Measurements from ENCODE around the gene YAP1.

YAP1 gene

GRCh38 chr11:102186551-102187191, 76.4 kb downstream of the YAP1 start:
- FAIRE-seq (no peak), DNase-seq (ENCODE audit: insufficient read length, low spot score) (no peak)
- no peak for TF ChIP-seq CTCF (IDR thresholded peaks at IDR 0.05; ENCODE audit: insufficient read depth, missing control alignments)

GRCh38 chr11:102187416-102188151, 77.3 kb downstream of the YAP1 start:
- no peak for DNase-seq (ENCODE audit: insufficient read length, low spot score)
- TF ChIP-seq CTCF (IDR thresholded peaks at IDR 0.05; ENCODE audit: insufficient read depth, missing control alignments), result no peak

GRCh38 chr11:102188488-102188887, 78.2 kb downstream of the YAP1 start:
- FAIRE-seq (no peak), DNase-seq (ENCODE audit: insufficient read length, low spot score) (no peak)
- no peak for TF ChIP-seq CTCF (IDR thresholded peaks at IDR 0.05; ENCODE audit: insufficient read depth, missing control alignments)

More at GRCh38 chr11:102187416-102188151, 77.3 kb downstream of the YAP1 start:
- no peak for FAIRE-seq

GRCh38 chr11:102191832-102192231, 81.6 kb downstream of the YAP1 start:
- DNase-seq (ENCODE audit: insufficient read length, low spot score) (no peak), FAIRE-seq (no peak)
- TF ChIP-seq CTCF (IDR thresholded peaks at IDR 0.05; ENCODE audit: insufficient read depth, missing control alignments), result no peak

GRCh38 chr11:102192349-102193066, 82.3 kb downstream of the YAP1 start:
- TF ChIP-seq CTCF (IDR thresholded peaks at IDR 0.05; ENCODE audit: insufficient read depth, missing control alignments), result no peak
- no peak for DNase-seq (ENCODE audit: insufficient read length, low spot score)
- no peak for FAIRE-seq

GRCh38 chr11:102194257-102194656, 84.0 kb downstream of the YAP1 start:
- no peak for FAIRE-seq
- TF ChIP-seq CTCF (IDR thresholded peaks at IDR 0.05; ENCODE audit: insufficient read depth, missing control alignments), result no peak
- no peak for DNase-seq (ENCODE audit: insufficient read length, low spot score)
